ENCODE results near the gene C1orf174.
"Not testable (repeated sequence)": the region's sequence is repeated elsewhere in the genome, so short reads cannot be mapped to it uniquely, and the experiment has no call there.

The C1orf174 gene

DNA sequence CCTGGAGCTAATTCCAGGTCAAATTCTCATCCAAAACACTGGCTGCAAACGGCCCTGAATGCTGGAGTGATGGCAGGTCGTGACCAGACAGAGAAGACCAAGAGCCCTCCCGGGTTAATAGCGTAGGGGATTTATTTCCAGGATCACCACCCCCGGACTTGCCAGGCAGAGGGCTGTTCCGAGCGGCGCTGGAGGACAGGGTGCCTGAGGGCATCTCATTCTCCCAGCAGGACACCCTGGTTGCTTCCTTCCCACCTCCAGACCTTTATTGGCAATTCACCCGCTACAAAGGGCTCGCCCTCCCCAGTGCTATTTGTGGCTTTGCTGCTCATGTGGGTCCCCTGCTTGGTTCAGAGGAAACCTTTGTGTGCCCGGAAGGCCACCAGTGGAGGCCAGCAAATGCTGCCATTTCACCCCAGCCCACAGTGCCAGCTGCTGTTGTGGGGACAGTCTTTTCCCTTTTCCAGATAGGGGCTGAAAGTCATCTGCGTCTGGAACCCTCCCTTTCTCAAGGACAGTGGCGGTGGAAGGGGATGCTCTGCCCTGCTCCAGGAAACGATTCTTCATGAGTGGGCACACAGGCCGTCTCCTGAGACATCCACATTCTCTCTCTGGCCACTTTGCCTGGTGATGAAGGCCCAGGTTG, 19.0 kb upstream of the C1orf174 start:
- TF ChIP-seq, protein P1, sequence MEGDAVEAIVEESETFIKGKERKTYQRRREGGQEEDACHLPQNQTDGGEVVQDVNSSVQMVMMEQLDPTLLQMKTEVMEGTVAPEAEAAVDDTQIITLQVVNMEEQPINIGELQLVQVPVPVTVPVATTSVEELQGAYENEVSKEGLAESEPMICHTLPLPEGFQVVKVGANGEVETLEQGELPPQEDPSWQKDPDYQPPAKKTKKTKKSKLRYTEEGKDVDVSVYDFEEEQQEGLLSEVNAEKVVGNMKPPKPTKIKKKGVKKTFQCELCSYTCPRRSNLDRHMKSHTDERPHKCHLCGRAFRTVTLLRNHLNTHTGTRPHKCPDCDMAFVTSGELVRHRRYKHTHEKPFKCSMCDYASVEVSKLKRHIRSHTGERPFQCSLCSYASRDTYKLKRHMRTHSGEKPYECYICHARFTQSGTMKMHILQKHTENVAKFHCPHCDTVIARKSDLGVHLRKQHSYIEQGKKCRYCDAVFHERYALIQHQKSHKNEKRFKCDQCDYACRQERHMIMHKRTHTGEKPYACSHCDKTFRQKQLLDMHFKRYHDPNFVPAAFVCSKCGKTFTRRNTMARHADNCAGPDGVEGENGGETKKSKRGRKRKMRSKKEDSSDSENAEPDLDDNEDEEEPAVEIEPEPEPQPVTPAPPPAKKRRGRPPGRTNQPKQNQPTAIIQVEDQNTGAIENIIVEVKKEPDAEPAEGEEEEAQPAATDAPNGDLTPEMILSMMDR (IDR thresholded peaks at IDR 0.05; ENCODE audit: low read depth, low read length): no peak
- DNase-seq: peak; percentile 6
- no peaks in the 10 kb centered on the region for H3K27me3 ChIP-seq (ENCODE audit: insufficient read depth, low read depth, severe bottlenecking)
- H3K4me3 ChIP-seq (ENCODE audit: low read depth, low read length): no peak overlapping the region
- no peak overlapping the region for H3K27ac ChIP-seq
- H3K9me3 ChIP-seq (ENCODE audit: severe bottlenecking): peaks cover under 1% of the 10 kb centered on the region
- H3K36me3 ChIP-seq: no peaks in the 10 kb centered on the region

GRCh38 chr1:3918359-3918758, 18.3 kb upstream of the C1orf174 start:
- H3K27ac ChIP-seq; H3K36me3 ChIP-seq; DNase-seq; H3K9me3 ChIP-seq (ENCODE audit: severe bottlenecking); H3K27me3 ChIP-seq (ENCODE audit: insufficient read depth, low read depth, severe bottlenecking); H3K4me3 ChIP-seq (ENCODE audit: low read depth, low read length): not testable (repeated sequence)

DNA sequence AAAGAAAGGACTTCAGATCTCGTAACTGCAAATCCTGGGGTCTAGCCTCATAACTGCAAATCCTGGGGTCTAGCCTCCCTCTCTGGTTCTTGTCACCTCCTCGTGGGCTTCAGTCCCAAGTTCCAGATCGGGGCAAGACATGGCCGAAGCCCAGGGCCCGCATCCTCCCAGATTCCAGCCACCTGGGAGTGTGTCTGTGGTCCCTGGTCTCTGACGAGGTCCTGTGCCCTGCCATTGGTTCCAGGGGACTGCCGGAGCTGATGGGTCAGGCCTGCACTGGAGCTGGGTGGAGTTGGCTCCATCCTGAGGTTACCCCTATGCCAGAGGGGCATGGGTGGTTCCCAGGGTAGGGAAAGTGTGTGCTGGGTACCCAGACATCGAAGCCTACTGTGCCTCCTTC, 17.7 kb upstream of the C1orf174 start:
- Histone ChIP-seq H3K27me3 (ENCODE audit: insufficient read depth, low read depth, severe bottlenecking) (no peaks in the 10 kb centered on the region), H3K36me3 (no peaks in the 10 kb centered on the region), H3K9me3 (ENCODE audit: severe bottlenecking) (peaks cover 3% of the 10 kb centered on the region), H3K27ac (no peak overlapping the region), H3K4me3 (ENCODE audit: low read depth, low read length) (no peak overlapping the region)
- TF ChIP-seq, protein P1 (IDR thresholded peaks at IDR 0.05; ENCODE audit: low read depth, low read length): no peak
- no peak for DNase-seq

DNA sequence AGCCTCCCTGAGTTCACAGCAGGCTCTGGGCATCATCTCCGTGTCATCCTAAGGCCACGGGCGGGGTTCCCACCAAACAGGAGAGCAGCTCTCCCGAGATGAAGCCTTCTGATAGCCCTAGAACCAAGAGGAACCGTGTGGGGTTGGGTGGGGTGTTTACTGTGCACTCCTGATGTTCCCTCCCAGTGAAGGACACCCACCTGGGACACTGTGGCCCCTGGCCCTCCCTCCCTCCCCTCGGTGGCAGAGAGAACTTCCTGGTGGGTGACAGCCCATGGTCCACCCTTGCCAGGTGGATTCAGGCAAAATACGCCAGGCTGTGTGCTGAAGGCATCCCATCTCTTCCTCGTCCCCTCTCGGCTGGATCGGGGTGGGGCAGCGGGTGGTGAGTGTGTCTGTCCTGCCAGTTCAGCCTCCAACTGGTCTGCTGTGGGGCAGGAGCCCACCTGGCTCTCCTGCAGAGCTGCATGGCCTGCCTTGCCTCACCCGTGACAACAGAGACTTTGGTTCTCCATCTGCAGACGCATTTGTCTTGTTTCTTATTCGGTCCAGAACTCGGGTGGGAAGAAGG, 15.6 kb upstream of the C1orf174 start:
- DNase-seq: no peak
- no peak overlapping the region for H3K27ac ChIP-seq
- no peak overlapping the region for H3K4me3 ChIP-seq (ENCODE audit: low read depth, low read length)
- H3K36me3 ChIP-seq: no peaks in the 10 kb centered on the region
- TF ChIP-seq, protein P1 (IDR thresholded peaks at IDR 0.05; ENCODE audit: low read depth, low read length): no peak
- H3K9me3 ChIP-seq (ENCODE audit: severe bottlenecking): peaks cover 3% of the 10 kb centered on the region
- no peaks in the 10 kb centered on the region for H3K27me3 ChIP-seq (ENCODE audit: insufficient read depth, low read depth, severe bottlenecking)

- H3K36me3 ChIP-seq: no peaks in the 10 kb centered on the region
- no peak for DNase-seq
- no peak overlapping the region for H3K4me3 ChIP-seq (ENCODE audit: low read depth, low read length)
- no peak overlapping the region for H3K27ac ChIP-seq
- peaks cover 3% of the 10 kb centered on the region for H3K9me3 ChIP-seq (ENCODE audit: severe bottlenecking)
- TF ChIP-seq, protein P1 (IDR thresholded peaks at IDR 0.05; ENCODE audit: low read depth, low read length): no peak
- H3K27me3 ChIP-seq (ENCODE audit: insufficient read depth, low read depth, severe bottlenecking): no peaks in the 10 kb centered on the region
Observed at GRCh38 chr1:3914911-3915310, 14.8 kb upstream of the C1orf174 start.

- no peak for DNase-seq
- no peak overlapping the region for H3K4me3 ChIP-seq (ENCODE audit: low read depth, low read length)
- TF ChIP-seq, protein P1 (IDR thresholded peaks at IDR 0.05; ENCODE audit: low read depth, low read length): no peak
- no peaks in the 10 kb centered on the region for H3K36me3 ChIP-seq
- no peaks in the 10 kb centered on the region for H3K27me3 ChIP-seq (ENCODE audit: insufficient read depth, low read depth, severe bottlenecking)
- H3K9me3 ChIP-seq (ENCODE audit: severe bottlenecking): peaks cover 3% of the 10 kb centered on the region
- H3K27ac ChIP-seq: no peak overlapping the region
Observed at GRCh38 chr1:3914331-3914851, 14.3 kb upstream of the C1orf174 start.

Data from WERI-Rb-1 (cell line).